Measurements from ENCODE around the gene ACTR10. TPM values are rescaled to one million over a fixed set of nuclear protein-coding genes. Genes with fewer than 3 reads are reported as not detected.
A peak's percentile ranks its signal among the peaks of the same experiment; 100 is the strongest.

Gene ACTR10
- total and polyA plus RNA-seq, 12 donors, result 49.0 to 167 (median 82.5) TPM

DNA sequence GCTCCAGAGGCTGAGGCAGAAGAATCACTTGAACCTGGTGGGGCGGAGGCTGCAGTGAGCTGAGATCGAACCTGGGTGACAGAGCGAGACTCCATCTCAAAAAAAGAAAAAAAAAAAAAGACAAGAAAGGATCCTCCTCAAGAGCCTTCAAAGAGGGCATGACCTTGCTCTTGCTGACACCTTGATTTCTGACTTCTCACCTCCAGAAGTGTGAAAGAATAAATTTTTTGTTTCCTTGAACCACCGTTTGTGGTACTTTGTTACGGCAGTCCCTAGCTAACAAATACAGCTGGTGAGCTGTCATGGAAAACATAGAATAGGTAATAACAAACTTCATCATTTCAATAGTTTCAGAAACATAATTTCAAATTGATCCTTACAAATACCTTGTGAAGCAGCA lies 1.9 kb upstream of the ACTR10 start:
- no peak overlapping the region for H3K27ac ChIP-seq
- no peak for DNase-seq
- peaks cover 9 to 15% of the 10 kb centered on the region in 2 donors for H3K4me1 ChIP-seq (replicated peaks in 1 of 2)
- intact Hi-C loops (cut with DNase I), result no loop called here
- H3K9me3 ChIP-seq (replicated peaks in 1 of 3), result no peaks in the 10 kb centered on the region
- no peak overlapping the region for H3K4me3 ChIP-seq
- TF ChIP-seq CTCF (IDR thresholded peaks at IDR 0.05) (no peak), POLR2A (IDR thresholded peaks at IDR 0.05) (no peak)
- 90 to 96% (median 94%) methylated on average over 5 of the region's 5 CpGs for WGBS, 4 donors
- H3K27me3 ChIP-seq, result no peaks in the 10 kb centered on the region
- H3K36me3 ChIP-seq (replicated peaks in 1 of 2), result no peaks in the 10 kb centered on the region

DNA sequence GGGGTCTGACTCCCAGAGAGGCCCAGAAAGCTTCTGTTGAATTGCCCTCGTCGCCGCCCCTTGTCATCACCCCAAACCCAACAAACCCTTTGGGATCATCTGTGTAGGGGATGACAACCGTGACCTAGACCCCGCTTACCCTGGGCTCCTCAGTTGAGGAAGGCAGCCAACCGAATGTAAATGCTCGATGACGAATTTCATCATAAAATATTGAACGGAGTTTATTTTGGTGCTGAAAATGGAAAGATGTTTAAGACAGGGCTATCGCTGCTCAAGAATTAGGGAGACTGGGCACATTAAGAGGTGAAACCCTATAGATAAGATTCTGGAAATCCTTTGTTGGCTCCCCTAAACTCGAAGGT lies 512 bp downstream of the ACTR10 start:
- WGBS, 4 donors, result 0 to 1% (median 0%) methylated on average over 8 to 11 of the region's 11 CpGs
- DNase-seq, result no peak
- intact Hi-C loops (cut with DNase I), result no loop called here

GRCh38 chr14:58200846-58201245 lies 897 bp downstream of the ACTR10 start:
- intact Hi-C loops (cut with DNase I), result no loop called here
- Histone ChIP-seq H3K9me3 (replicated peaks in 1 of 3) (no peaks in the 10 kb centered on the region), H3K4me1 (replicated peaks in 1 of 2) (peaks cover 9 to 15% of the 10 kb centered on the region in 2 donors), H3K4me3 (peak overlapping the region in 3 of 4 donors; percentile 22 to 91 (median 44)), H3K36me3 (replicated peaks in 1 of 2) (peaks cover 0 to 3% of the 10 kb centered on the region in 2 donors), H3K27ac (peak overlapping the region in 3 of 5 donors; percentile 81 to 100 (median 95)), H3K27me3 (no peaks in the 10 kb centered on the region)
- WGBS, 4 donors, result 2 to 5% (median 4%) methylated on average over 2 of the region's 2 CpGs
- DNase-seq, result no peak
- TF ChIP-seq POLR2A (IDR thresholded peaks at IDR 0.05), result no peak
- TF ChIP-seq CTCF (IDR thresholded peaks at IDR 0.05), result no peak

More for the DNA sequence above, 512 bp downstream of the ACTR10 start:
- Histone ChIP-seq H3K4me3 (peak overlapping the region; percentile 44 to 94 (median 72)), H3K36me3 (replicated peaks in 1 of 2) (peaks cover 0 to 3% of the 10 kb centered on the region in 2 donors), H3K27me3 (no peaks in the 10 kb centered on the region), H3K9me3 (replicated peaks in 1 of 3) (no peaks in the 10 kb centered on the region), H3K27ac (peak overlapping the region; percentile 67 to 100 (median 93)), H3K4me1 (replicated peaks in 1 of 2) (peaks cover 9 to 15% of the 10 kb centered on the region in 2 donors)
- TF ChIP-seq POLR2A (IDR thresholded peaks at IDR 0.05) (no peak), CTCF (IDR thresholded peaks at IDR 0.05) (no peak)

DNA sequence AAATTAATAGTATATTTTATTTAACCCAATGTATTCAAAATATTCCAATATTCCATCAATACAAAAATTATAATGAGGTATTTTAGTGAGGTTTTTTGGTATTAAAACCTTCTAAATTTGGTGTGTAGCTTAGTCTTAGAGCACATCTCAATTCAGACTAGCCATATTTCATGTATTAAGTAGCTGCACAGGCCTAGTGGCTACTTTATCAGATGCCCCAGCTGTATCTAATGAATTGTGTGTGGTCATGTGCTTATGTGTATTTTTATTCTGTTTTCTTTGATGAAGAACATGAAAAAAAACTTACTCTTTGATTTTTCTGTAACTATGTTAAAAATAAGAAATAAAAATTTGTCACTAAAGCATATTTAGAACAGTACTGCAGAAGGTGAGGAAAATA lies 13.2 kb downstream of the ACTR10 start:
- intact Hi-C loops (cut with DNase I), result no loop called here
- no peak overlapping the region for H3K4me3 ChIP-seq
- TF ChIP-seq POLR2A (IDR thresholded peaks at IDR 0.05) (no peak), CTCF (IDR thresholded peaks at IDR 0.05) (no peak)
- H3K27ac ChIP-seq, result no peak overlapping the region
- H3K27me3 ChIP-seq, result no peaks in the 10 kb centered on the region
- no peaks in the 10 kb centered on the region for H3K9me3 ChIP-seq (replicated peaks in 1 of 3)
- H3K36me3 ChIP-seq (replicated peaks in 1 of 2), result peaks cover 0 to 75% of the 10 kb centered on the region in 2 donors
- no peaks in the 10 kb centered on the region for H3K4me1 ChIP-seq (replicated peaks in 1 of 2)
- no peak for DNase-seq
